AG09309 (cell line): ENCODE measurements around the gene PIK3CA.
A peak's percentile ranks its signal among the peaks of the same experiment; 100 is the strongest.
"Not testable (repeated sequence)": the region's sequence is repeated elsewhere in the genome, so short reads cannot be mapped to it uniquely, and the experiment has no call there.

Experiments used
- DNase-seq: peaks from one replicate; pipeline ENCODE4 v3.0.0-alpha.2; 2010; ENCODE audit warnings: low read depth
- H3K4me3 ChIP-seq: 2 replicates; pipeline ENCODE4 v1.5.1; 2011; ENCODE audit warnings: mild to moderate bottlenecking, low read depth, low read length, moderate library complexity; ENCODE audit not compliant: control insufficient read depth
- CTCF ChIP-seq: IDR thresholded peaks from 2 replicates; pipeline ENCODE4 v1.5.1; 2011; ENCODE audit warnings: mild to moderate bottlenecking, low read depth, low read length, inconsistent platforms; ENCODE audit not compliant: insufficient read depth, control insufficient read depth; ENCODE audit errors: missing control alignments

PIK3CA gene

GRCh38 chr3:179258820-179259219 is 110.7 kb downstream of the PIK3CA start:
- no peak for TF ChIP-seq CTCF
- no peak for DNase-seq

DNA sequence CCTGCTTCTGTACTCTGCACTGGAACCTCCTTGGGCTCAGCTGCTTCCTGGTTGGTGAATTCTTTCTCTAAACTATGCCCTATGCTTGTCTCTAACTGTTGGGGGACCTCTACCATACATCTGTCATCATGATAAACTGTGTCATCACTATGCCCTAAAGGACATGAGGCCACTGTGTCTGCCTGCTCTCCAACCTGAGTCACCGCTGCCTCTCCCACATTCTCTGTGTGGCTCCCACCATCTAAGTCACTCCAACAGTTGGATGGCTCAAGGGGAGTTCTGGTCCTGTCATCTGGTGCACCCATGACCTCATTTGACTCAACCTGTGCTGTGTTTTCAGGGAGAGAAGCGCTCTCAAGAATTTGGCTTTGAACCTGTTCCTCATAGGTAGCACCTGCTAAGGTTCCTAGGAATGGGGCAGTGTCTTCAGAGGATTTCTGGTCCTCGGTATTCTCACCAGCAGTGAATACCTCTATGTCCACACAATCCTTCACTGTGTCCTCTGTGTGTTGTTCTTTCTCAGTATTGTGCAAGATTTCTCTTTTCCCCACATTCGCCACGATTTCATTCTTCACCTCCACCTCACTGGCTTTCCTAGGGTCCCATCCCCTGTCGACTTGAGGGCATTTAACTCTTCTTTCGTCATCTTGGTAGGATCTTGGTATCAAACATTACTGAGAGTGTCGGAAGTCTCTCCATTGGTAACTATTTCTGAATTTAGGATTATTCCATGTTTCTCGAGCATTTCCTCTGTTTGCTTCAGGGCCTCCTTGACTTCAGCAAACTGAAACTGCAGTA is 112.0 kb downstream of the PIK3CA start:
- not testable (repeated sequence) for H3K4me3 ChIP-seq, DNase-seq

More at GRCh38 chr3:179258820-179259219, 110.7 kb downstream of the PIK3CA start:
- no peak overlapping the region for H3K4me3 ChIP-seq

DNA sequence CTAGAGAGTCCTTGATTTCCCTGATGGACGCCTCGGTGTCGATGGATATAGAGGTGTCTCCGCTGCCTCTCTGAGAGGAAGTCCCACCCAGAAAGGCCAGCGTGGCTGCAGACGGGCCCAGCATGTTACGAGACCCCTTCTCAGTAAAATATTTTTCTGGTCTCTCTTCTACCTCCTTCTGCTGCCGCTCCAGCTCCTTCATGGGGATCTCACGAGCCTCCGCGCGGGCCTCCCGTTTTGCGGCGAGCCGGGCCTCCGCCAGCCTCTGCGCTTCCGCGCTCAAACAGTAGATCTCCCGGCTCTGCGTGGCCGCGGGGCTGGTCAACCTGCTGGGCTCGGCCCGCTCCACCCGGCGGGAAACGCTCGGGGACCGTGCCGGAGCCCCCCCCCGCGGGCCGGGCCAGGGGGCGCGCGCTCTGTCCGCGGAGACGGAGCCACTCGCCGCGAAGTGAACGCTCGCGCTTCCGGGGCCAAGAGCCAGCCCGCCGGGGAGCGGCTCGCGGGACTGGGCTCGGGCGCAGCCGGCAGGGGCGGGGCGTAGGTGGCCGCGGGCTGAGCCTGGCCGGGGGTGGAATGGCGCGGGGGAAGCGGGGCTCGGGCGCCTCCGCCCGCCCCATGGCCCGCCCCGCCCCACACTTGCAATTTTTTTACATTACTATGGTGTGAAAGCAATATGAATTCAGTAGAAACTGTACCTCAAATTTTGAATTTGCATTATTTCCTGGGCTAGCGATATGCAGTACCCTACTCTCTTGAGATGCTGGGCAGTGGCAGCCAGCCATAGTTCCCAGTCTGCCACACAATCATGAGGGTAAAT is 113.0 kb downstream of the PIK3CA start:
- peak; percentile 4 for DNase-seq
- TF ChIP-seq CTCF: no peak
- H3K4me3 ChIP-seq: peak overlapping the region; percentile 56

DNA sequence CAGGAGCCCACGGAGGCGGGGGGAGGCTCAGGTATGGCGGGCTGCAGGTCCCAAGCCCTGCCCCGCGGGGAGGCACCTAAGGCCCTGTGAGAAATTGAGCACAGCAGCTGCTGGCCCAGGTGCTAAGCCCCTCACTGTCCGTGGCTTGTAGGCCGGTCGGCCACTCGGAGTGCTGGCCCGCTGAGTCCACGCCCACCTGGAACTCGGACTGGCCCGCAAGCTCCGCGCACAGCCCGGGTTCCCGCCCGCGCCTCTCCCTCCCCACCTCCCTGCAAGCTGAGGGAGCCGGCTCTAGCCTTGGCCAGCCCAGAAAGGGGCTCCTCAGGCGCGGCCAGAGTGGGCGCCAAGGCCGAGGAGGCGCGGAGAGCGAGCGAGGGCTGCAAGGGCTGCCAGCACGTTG is 115.0 kb downstream of the PIK3CA start:
- no peak for DNase-seq
- no peak overlapping the region for H3K4me3 ChIP-seq
- no peak for TF ChIP-seq CTCF

- TF ChIP-seq CTCF: no peak
- DNase-seq: no peak
These were observed 116.3 kb downstream of the PIK3CA start for GRCh38 chr3:179264449-179264848.

DNA sequence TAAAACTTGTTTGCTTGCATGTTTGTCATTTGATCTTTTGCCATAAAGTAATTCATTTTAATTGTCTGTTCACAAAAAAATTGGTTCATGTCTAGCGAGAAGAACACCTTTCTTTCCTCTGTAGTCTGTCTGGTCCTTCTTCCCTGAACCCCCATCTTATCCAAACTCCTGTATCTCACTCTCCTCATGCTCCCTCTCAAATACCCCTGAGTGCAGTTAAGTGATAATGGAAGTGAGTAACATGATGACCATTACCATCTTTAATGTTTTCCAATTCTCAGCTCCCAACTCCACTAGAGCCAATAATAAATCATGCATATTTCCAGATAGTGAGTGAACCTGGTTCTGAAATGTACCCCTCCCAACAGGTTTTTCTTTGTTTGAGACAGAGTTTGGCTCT is 116.9 kb downstream of the PIK3CA start:
- no peak overlapping the region for H3K4me3 ChIP-seq
- no peak for TF ChIP-seq CTCF
- DNase-seq: no peak

More at GRCh38 chr3:179264449-179264848, 116.3 kb downstream of the PIK3CA start:
- H3K4me3 ChIP-seq: no peak overlapping the region

GRCh38 chr3:179265875-179266274 is 117.7 kb downstream of the PIK3CA start:
- no peak for DNase-seq
- TF ChIP-seq CTCF: no peak
- no peak overlapping the region for H3K4me3 ChIP-seq
